Testis (tissue), 3 donors: ENCODE data around the gene SCFD2. TPM values are rescaled to one million over a fixed set of nuclear protein-coding genes. Genes with fewer than 3 reads are reported as not detected.

Experiments used
- DNase-seq: peaks from one replicate; pipeline ENCODE4 v3.0.0-alpha.2; 2019
- H3K27ac ChIP-seq, 2 donors: fragments of 200-600 bp; sonication (generic); one replicate each; pipeline ENCODE4 v1.5.1; 2019
- H3K27me3 ChIP-seq: fragments of 200-600 bp; sonication (generic); one replicate; pipeline ENCODE4 v1.5.1; 2019
- H3K36me3 ChIP-seq: fragments of 200-600 bp; sonication (generic); one replicate; pipeline ENCODE4 v1.5.1; 2017; ENCODE audit warnings: low read depth; ENCODE audit errors: missing control alignments
- H3K4me1 ChIP-seq: fragments of 200-600 bp; sonication (generic); one replicate; pipeline ENCODE4 v1.5.1; 2019
- H3K4me3 ChIP-seq, 2 donors: fragments of 200-600 bp; sonication (generic); one replicate each; pipeline ENCODE4 v1.5.1; 2017 to 2019
- H3K9me3 ChIP-seq: fragments of 200-600 bp; sonication (generic); one replicate; pipeline ENCODE4 v1.5.1; 2017
- POLR2A ChIP-seq: fragments of 450-650 bp; IDR thresholded peaks from one replicate; pipeline ENCODE4 v1.6.1; 2017; ENCODE audit warnings: antibody characterized with exemption, mild to moderate bottlenecking, moderate library complexity
- WGBS, 2 donors: methylation state at CpG; one replicate each; pipeline ENCODE4 v1.1.5; 2018; 5-methylcytosine and 5-hydroxymethylcytosine counted together
- intact Hi-C: fragments of 100-400 bp; cut with DNase I; formaldehyde crosslinking; loops from one replicate; pipeline ENCODE4 v1.15.1; 2023; ENCODE audit warnings: low total_unique reads
- polyA plus RNA-seq: library from polyadenylated mRNA; stranded (reverse); fragments of 350-450 nt; fragmentation: Illumina TruSeq; extraction: RNeasy Lipid Tissue Mini Kit (QIAGEN cat#74804); gene quantifications from one replicate; pipeline ENCODE4 v1.2.3, GENCODE V29; 2014; ENCODE audit warnings: low read depth, low replicate concordance; ENCODE audit not compliant: insufficient read depth
- total RNA-seq, 2 donors: library from RNA; depleted of rRNA; stranded (reverse); fragments of >200 nt; gene quantifications; one replicate each; pipeline ENCODE4 v1.2.3, GENCODE V29; 2016
- TF ChIP-seq, protein P1 (sequence below), 3 experiments: fragments of 450-650 bp in 2 of 3; fragments of 200-600 bp in 1 of 3; sonication (generic) in 1 of 3; IDR thresholded peaks; one replicate each; pipeline ENCODE4 v1.5.1; 2016 to 2019; ENCODE audit warnings: antibody characterized with exemption in 3 of 3, mild to moderate bottlenecking in 2 of 3, moderate library complexity in 1 of 3

SCFD2 gene
- total and polyA plus RNA-seq, 3 donors from 2014 or later, result 6.0 to 24.5 (median 21.3) TPM

DNA sequence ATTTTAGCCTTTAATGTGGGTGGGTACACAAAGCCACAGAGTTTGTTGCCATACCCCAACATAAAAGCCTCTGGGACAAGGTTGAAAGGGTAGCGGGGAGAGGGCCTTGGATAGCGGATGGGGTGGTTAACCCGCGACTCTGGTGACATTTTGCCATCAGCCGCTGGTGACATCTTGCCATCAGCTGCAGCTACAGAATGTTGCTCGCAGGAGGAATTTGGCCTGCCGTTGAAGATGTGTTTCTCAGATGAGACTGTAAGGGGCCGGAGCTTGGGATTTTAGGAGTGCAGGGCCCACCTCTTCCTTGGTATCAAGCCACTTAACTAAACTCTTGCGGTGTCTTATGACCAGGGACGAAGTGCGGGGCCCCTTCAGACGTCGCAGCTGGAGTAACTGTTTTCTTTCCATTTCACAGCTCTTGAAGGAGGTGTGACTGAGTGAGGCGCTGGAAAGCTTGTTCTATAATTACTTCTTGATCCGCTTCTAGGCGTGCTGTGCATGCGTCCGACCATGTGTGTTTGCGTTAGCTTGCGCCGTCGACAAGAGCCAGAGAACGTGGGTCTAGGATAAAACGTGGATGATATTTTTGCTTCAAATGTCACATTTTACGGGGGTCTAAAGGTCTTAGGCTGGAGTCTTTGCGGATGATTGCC, 504.6 kb downstream of the SCFD2 start:
- no peaks in the 10 kb centered on the region for H3K9me3 ChIP-seq
- no peak for TF ChIP-seq POLR2A
- TF ChIP-seq, protein P1, sequence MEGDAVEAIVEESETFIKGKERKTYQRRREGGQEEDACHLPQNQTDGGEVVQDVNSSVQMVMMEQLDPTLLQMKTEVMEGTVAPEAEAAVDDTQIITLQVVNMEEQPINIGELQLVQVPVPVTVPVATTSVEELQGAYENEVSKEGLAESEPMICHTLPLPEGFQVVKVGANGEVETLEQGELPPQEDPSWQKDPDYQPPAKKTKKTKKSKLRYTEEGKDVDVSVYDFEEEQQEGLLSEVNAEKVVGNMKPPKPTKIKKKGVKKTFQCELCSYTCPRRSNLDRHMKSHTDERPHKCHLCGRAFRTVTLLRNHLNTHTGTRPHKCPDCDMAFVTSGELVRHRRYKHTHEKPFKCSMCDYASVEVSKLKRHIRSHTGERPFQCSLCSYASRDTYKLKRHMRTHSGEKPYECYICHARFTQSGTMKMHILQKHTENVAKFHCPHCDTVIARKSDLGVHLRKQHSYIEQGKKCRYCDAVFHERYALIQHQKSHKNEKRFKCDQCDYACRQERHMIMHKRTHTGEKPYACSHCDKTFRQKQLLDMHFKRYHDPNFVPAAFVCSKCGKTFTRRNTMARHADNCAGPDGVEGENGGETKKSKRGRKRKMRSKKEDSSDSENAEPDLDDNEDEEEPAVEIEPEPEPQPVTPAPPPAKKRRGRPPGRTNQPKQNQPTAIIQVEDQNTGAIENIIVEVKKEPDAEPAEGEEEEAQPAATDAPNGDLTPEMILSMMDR (IDR thresholded peaks at IDR 0.05), result no peak
- 32 to 37% methylated on average over 26 of the region's 26 CpGs for WGBS, 2 donors
- H3K4me1 ChIP-seq, result peaks cover 25% of the 10 kb centered on the region
- no peaks in the 10 kb centered on the region for H3K36me3 ChIP-seq
- intact Hi-C loops, result loop anchor here (10.0 kb wide), 1 partner anchor 146 kb away; no protein-coding TSS in a partner anchor
- peak overlapping the region; percentile 73 to 86 for H3K27ac ChIP-seq
- no peaks in the 10 kb centered on the region for H3K27me3 ChIP-seq
- peak overlapping the region; percentile 79 to 90 for H3K4me3 ChIP-seq
- no peak for DNase-seq

DNA sequence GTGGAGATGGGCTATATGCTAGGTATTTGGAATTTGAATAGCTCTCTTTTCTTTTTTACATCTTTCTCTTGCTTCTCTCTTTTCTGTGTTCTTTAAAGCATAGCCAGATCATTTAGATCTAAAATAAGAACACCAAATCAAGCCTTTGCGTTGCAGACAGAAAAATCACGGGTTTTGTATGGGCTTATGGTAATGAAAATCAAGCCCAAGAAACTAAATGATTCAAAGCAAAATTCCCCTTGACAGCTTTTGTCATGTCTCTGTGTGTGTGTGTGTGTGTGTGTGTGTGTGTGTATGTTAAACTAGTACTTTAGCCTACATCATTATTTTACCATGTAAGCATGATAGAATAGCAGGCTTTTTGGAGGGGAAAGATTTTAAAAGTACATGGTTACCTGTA, 505.5 kb downstream of the SCFD2 start:
- Histone ChIP-seq H3K4me1 (peaks cover 23% of the 10 kb centered on the region), H3K4me3 (no peak overlapping the region), H3K27ac (no peak overlapping the region), H3K9me3 (no peaks in the 10 kb centered on the region), H3K36me3 (no peaks in the 10 kb centered on the region), H3K27me3 (no peaks in the 10 kb centered on the region)
- 68 to 85% methylated on average over 2 of the region's 2 CpGs for WGBS, 2 donors
- no peak for DNase-seq
- TF ChIP-seq POLR2A, result no peak
- TF ChIP-seq, protein P1 (IDR thresholded peaks at IDR 0.05), result no peak
- intact Hi-C loops, result loop anchor here (10.0 kb wide), 1 partner anchor 146 kb away; no protein-coding TSS in a partner anchor

DNA sequence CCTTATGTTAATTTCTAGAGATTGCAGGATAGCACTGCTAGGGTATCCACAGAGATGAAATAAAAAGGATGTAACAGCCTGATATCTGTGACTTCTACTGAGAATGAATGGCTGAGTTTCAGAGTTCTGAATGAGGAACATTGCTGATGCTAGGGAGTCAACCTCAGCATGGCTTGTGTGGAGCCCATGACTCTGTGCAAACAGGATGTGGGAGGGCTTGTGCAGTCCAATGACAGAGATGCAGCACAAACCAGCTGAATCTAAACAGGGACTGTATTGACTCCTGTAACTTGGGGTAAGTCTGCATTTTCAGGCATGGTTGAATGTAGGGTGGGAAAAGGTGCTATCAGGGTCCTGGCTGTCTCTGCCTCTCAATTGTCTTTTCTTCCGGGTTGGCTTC, 509.1 kb downstream of the SCFD2 start:
- Histone ChIP-seq H3K27ac (no peak overlapping the region), H3K27me3 (no peaks in the 10 kb centered on the region), H3K4me3 (no peak overlapping the region), H3K9me3 (no peaks in the 10 kb centered on the region), H3K4me1 (peaks cover 12% of the 10 kb centered on the region), H3K36me3 (no peaks in the 10 kb centered on the region)
- intact Hi-C loops, result no loop called here
- WGBS, 2 donors, result 96 to 100% methylated on average over 1 of the region's 1 CpG
- DNase-seq, result no peak
- TF ChIP-seq POLR2A, result no peak
- TF ChIP-seq, protein P1 (IDR thresholded peaks at IDR 0.05), result no peak

DNA sequence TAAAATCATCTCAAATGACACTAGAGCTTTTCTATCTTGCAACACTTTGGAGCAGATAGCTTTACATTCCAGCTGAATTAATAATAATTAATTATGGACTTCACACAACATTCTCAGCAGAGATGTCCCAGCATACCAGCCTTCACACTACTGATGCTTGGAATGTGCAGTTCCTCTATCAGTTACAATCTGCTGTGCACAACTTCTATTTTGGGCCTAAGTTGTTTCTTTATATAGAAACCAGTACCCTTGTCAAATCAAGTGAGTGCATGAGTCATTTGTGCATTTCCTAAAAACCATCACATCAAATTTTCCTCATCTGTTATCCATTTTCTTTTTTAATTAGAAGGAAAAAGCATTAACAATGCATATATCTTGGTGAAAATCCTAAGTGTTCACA, 512.5 kb downstream of the SCFD2 start:
- intact Hi-C loops, result no loop called here
- no peak for DNase-seq

More for the DNA sequence above, 512.5 kb downstream of the SCFD2 start:
- Histone ChIP-seq H3K4me1 (peaks cover 7% of the 10 kb centered on the region), H3K4me3 (no peak overlapping the region), H3K9me3 (no peaks in the 10 kb centered on the region), H3K27ac (no peak overlapping the region), H3K27me3 (no peaks in the 10 kb centered on the region), H3K36me3 (no peaks in the 10 kb centered on the region)
- TF ChIP-seq, protein P1 (IDR thresholded peaks at IDR 0.05), result no peak
- no peak for TF ChIP-seq POLR2A
